Activated CD8-positive, alpha-beta memory T cell treated with anti-CD3 and anti-CD28 coated beads, Interleukin-2, amount 10 ng/mL, durations not matched to agents 7 days and 5 days (primary cell): ENCODE measurements around the gene SLC8B1. TPM values are rescaled to one million over a fixed set of nuclear protein-coding genes. Genes with fewer than 3 reads are reported as not detected.

Experiments used
- ATAC-seq: fragments of 150-1000 bp; cut with Tn5 transposase; one replicate; pipeline ENCODE4 v1.10.0; 2021; ENCODE audit warnings: moderate library complexity
- CTCF ChIA-PET: fragments of 350-600 bp; sonication (Branson Sonifier 250); formaldehyde crosslinking; loops from one replicate; lab custom pipeline; 2021; ENCODE audit warnings: antibody characterized with exemption; lab: Charles Lee
- DNase-seq: peaks from one replicate; pipeline ENCODE4 v3.0.0-alpha.2; 2020
- H3K27ac Mint-ChIP-seq: one replicate; pipeline ENCODE4 v1.8.0; 2021; ENCODE audit warnings: mild to moderate bottlenecking, mixed read lengths
- H3K27me3 Mint-ChIP-seq: one replicate; pipeline ENCODE4 v1.8.0; 2021; ENCODE audit warnings: mixed read lengths
- H3K36me3 Mint-ChIP-seq: one replicate; pipeline ENCODE4 v1.8.0; 2021; ENCODE audit warnings: mild to moderate bottlenecking, mixed read lengths
- H3K4me1 Mint-ChIP-seq: one replicate; pipeline ENCODE4 v1.8.0; 2021; ENCODE audit warnings: mixed read lengths
- H3K4me3 Mint-ChIP-seq: one replicate; pipeline ENCODE4 v1.8.0; 2021; ENCODE audit warnings: mild to moderate bottlenecking, moderate library complexity, mixed read lengths
- H3K9me3 Mint-ChIP-seq: one replicate; pipeline ENCODE4 v1.8.0; 2022; ENCODE audit warnings: low read depth, mixed read lengths
- total RNA-seq, 2 experiments: library from RNA; stranded (reverse); gene quantifications; one replicate each; pipeline ENCODE4 v1.2.3, GENCODE V29; 2021

The SLC8B1 gene
- total RNA-seq, 2 experiments from 2014 or later: 18.5 to 20.6 TPM

GRCh38 chr12:113292091-113292490 is 42.8 kb downstream of the SLC8B1 start:
- H3K4me1 Mint-ChIP-seq: no peaks in the 10 kb centered on the region
- CTCF ChIA-PET: interaction anchor here (1.0 kb wide), 1 partner anchor 13 kb away, joined by 3 read pairs; no protein-coding TSS in a partner anchor
- no peaks in the 10 kb centered on the region for H3K36me3 Mint-ChIP-seq
- DNase-seq (no peak), ATAC-seq (no peak)
- no peak overlapping the region for H3K4me3 Mint-ChIP-seq
- H3K9me3 Mint-ChIP-seq: no peaks in the 10 kb centered on the region
- H3K27ac Mint-ChIP-seq: no peak overlapping the region
- no peaks in the 10 kb centered on the region for H3K27me3 Mint-ChIP-seq

- Mint-ChIP-seq H3K4me3 (no peak overlapping the region), H3K27me3 (no peaks in the 10 kb centered on the region)
- ATAC-seq: no peak
These were observed 43.3 kb downstream of the SLC8B1 start for GRCh38 chr12:113291586-113291985.

GRCh38 chr12:113290506-113290905 is 44.4 kb downstream of the SLC8B1 start:
- no peaks in the 10 kb centered on the region for H3K36me3 Mint-ChIP-seq
- CTCF ChIA-PET: interaction anchor here (2.3 kb wide), 1 partner anchor 135 kb away, joined by 6 read pairs; no protein-coding TSS in a partner anchor

More at GRCh38 chr12:113291586-113291985, 43.3 kb downstream of the SLC8B1 start:
- Mint-ChIP-seq H3K9me3 (no peaks in the 10 kb centered on the region), H3K27ac (no peak overlapping the region), H3K4me1 (peaks cover 3% of the 10 kb centered on the region), H3K36me3 (no peaks in the 10 kb centered on the region)
- DNase-seq: no peak
- CTCF ChIA-PET: interaction anchor here (2.3 kb wide), 1 partner anchor 134 kb away, joined by 6 read pairs; no protein-coding TSS in a partner anchor

GRCh38 chr12:113289361-113289760 is 45.5 kb downstream of the SLC8B1 start:
- no peaks in the 10 kb centered on the region for H3K9me3 Mint-ChIP-seq
- peaks cover 3% of the 10 kb centered on the region for H3K4me1 Mint-ChIP-seq
- H3K36me3 Mint-ChIP-seq: peaks cover 2% of the 10 kb centered on the region
- CTCF ChIA-PET: interaction anchor here (1.4 to 2.3 kb wide), 2 partner anchors 12 to 136 kb away, joined by 3 to 6 read pairs; no protein-coding TSS in a partner anchor
- no peaks in the 10 kb centered on the region for H3K27me3 Mint-ChIP-seq
- H3K27ac Mint-ChIP-seq: no peak overlapping the region
- no peak overlapping the region for H3K4me3 Mint-ChIP-seq
- ATAC-seq (no peak), DNase-seq (no peak)

More at GRCh38 chr12:113290506-113290905, 44.4 kb downstream of the SLC8B1 start:
- Mint-ChIP-seq H3K4me3 (no peak overlapping the region), H3K9me3 (no peaks in the 10 kb centered on the region), H3K27me3 (no peaks in the 10 kb centered on the region), H3K4me1 (peaks cover 3% of the 10 kb centered on the region), H3K27ac (no peak overlapping the region)
- ATAC-seq (no peak), DNase-seq (no peak)

DNA sequence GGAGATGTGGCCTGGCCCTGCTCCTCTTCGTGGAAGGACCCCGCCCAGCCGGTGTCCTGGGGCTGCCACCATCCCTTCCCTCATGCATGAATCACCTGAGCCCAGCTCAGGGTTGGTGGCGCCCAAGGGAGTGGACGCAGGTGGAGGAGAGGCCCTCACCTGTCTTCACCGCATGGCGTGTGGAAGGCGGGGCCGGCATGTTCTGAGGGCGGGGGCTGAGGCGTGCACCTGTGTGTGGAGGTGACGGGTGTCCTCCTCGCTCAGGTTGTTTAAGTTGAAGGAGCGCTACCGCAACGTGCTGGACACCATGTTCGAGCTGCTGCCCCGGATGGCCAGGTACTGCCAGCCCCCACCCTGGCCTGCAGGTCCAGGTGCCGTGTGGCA is 47.0 kb downstream of the SLC8B1 start:
- CTCF ChIA-PET: no interaction called here
- peaks cover 2% of the 10 kb centered on the region for H3K36me3 Mint-ChIP-seq
- ATAC-seq: no peak
- no peak for DNase-seq
- no peak overlapping the region for H3K27ac Mint-ChIP-seq
- no peaks in the 10 kb centered on the region for H3K27me3 Mint-ChIP-seq
- no peaks in the 10 kb centered on the region for H3K9me3 Mint-ChIP-seq
- peaks cover 3% of the 10 kb centered on the region for H3K4me1 Mint-ChIP-seq
- H3K4me3 Mint-ChIP-seq: no peak overlapping the region

DNA sequence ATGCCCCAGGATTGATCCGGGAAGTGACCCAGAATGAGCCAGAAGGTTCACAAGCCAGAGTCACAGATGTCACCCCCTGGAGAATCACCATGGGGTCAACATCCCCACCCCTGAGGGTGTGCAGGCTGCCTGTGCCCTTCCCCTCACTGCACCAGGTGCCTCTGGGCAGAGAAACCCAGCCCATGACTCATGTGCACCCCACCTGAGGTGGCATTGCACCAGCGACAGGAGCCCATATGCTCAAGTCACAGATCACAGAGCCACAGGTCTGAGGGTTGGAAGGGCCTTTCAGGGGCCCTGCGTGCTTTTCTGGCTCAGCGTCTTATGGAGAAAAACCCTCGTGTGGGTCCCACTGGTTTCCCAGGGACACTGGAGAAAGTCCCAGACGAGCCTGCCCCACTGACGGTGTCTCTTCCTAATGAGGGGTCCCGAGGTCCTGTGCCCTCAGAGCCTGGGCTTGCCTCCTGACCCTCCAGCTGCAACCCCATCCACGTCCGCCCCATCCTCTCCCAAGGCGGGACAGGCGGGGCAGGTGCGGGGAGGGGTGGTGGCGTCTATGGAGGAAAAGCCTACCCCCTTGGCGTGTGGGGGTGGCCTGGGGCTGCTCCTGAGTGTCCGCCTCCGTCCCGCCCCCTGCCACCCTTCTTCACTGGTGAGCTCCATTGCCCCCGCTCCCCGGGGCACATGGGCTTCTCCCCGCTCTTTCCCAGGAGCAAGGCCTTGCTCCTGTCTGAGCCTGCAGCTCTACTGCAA is 47.6 kb downstream of the SLC8B1 start:
- H3K4me3 Mint-ChIP-seq: no peak overlapping the region
- no peak overlapping the region for H3K27ac Mint-ChIP-seq
- CTCF ChIA-PET: no interaction called here
- no peak for DNase-seq
- no peaks in the 10 kb centered on the region for H3K27me3 Mint-ChIP-seq
- no peak for ATAC-seq
- H3K36me3 Mint-ChIP-seq: peaks cover 2% of the 10 kb centered on the region
- H3K9me3 Mint-ChIP-seq: no peaks in the 10 kb centered on the region
- H3K4me1 Mint-ChIP-seq: peaks cover 3% of the 10 kb centered on the region

GRCh38 chr12:113286712-113287111 is 48.2 kb downstream of the SLC8B1 start:
- peaks cover 2% of the 10 kb centered on the region for H3K36me3 Mint-ChIP-seq
- no peak overlapping the region for H3K27ac Mint-ChIP-seq
- ATAC-seq: no peak
- peaks cover 3% of the 10 kb centered on the region for H3K4me1 Mint-ChIP-seq
- CTCF ChIA-PET: no interaction called here
- H3K27me3 Mint-ChIP-seq: no peaks in the 10 kb centered on the region
- no peaks in the 10 kb centered on the region for H3K9me3 Mint-ChIP-seq
- DNase-seq: no peak
- no peak overlapping the region for H3K4me3 Mint-ChIP-seq

DNA sequence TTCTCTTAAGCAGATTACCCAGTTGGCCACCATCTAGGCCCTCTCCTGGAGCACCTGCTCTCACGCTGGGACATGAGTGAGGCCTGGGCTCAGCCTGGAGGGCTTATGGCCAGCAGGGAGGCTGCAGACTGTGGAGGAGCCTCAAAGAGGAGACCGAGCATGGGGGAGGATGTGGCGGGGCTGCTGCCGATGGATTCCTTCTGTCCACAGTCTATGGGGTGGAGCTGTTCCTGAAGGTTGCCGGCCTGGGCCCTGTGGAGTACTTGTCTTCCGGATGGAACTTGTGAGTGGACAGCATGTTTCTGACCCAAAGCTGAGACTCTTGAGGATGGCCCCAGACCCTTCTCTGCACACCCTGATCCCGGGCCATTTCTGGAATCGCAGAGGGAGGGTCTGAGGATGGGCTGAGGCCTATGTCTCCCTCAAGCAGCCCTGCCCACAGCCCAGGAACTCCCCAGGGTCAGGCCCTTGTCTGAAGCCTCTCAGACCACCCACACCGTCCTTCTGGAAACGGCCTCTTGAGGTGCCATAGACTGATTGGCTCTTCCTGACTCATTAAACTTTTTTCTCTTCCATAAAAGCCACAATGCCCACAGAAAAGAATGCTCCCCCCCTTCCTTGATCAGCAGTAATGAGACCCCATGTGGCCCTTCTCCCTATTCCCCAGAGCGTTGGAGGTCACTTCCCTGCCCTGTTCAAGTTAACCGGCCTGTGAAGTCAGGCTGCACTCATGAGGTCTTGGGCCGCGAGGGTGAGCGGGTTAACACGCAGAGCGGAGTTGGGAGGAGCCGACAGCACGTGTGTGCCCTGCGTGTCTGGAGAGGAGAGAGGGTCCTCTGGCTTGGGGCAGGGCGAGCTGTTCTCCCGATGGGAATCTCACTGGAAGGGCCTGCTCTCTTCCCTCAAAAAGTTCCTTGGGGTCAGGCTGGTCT is 49.0 kb downstream of the SLC8B1 start:
- CTCF ChIA-PET: no interaction called here
- H3K9me3 Mint-ChIP-seq: no peaks in the 10 kb centered on the region
- H3K27me3 Mint-ChIP-seq: no peaks in the 10 kb centered on the region
- H3K27ac Mint-ChIP-seq: no peak overlapping the region
- peaks cover 3% of the 10 kb centered on the region for H3K4me1 Mint-ChIP-seq
- H3K4me3 Mint-ChIP-seq: no peak overlapping the region
- ATAC-seq (no peak), DNase-seq (no peak)
- H3K36me3 Mint-ChIP-seq: peaks cover 2% of the 10 kb centered on the region

DNA sequence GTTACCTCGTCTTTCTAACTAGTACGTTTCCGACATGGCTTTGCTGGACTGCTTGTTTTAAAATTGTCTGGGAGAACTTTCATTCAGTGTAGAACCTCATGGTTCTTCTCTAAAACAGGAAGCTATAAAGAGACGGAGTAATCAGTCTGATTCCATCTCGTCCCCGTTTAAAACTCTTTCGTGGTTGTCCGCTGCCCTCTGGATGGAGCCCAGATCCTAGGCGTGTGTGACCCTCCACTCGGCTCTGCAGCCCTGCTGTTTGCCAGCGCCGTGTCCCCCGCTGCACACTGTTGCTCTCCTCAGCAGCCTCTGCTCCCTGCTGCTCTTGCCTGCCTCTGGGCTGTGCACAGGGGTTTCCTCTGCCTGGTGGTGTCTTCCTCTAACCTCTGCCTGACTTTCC is 50.2 kb downstream of the SLC8B1 start:
- H3K27me3 Mint-ChIP-seq: no peaks in the 10 kb centered on the region
- CTCF ChIA-PET: no interaction called here
- no peak for DNase-seq

DNA sequence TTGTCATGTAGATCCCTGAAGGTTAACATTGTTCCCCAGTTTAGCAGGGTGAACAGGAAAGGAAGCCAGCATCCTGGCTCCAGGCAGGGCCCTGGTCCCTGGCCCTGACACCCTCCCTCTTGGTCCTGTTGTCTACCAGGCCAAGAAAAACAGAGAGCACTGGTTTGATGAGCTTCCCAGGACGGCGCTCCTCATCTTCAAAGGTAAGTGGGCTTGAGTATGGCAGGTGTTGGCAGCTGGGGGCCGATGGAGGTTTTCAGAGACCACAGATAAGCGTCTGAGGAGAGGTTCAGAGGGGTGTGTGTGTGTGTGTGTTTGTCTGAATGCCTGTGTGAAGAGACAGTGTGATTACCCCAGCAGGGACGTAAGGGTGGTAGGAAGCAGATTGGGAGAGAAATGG is 56.3 kb downstream of the SLC8B1 start:
- no peaks in the 10 kb centered on the region for H3K36me3 Mint-ChIP-seq
- no peak overlapping the region for H3K4me3 Mint-ChIP-seq
- no peaks in the 10 kb centered on the region for H3K27me3 Mint-ChIP-seq
- no peaks in the 10 kb centered on the region for H3K9me3 Mint-ChIP-seq
- CTCF ChIA-PET: no interaction called here
- H3K27ac Mint-ChIP-seq: no peak overlapping the region
- no peak for ATAC-seq
- H3K4me1 Mint-ChIP-seq: peaks cover 3% of the 10 kb centered on the region
- no peak for DNase-seq

More for the DNA sequence above, 50.2 kb downstream of the SLC8B1 start:
- peaks cover 6% of the 10 kb centered on the region for H3K4me1 Mint-ChIP-seq
- no peak overlapping the region for H3K27ac Mint-ChIP-seq
- H3K36me3 Mint-ChIP-seq: peaks cover 2% of the 10 kb centered on the region
- no peak overlapping the region for H3K4me3 Mint-ChIP-seq
- no peaks in the 10 kb centered on the region for H3K9me3 Mint-ChIP-seq
- no peak for ATAC-seq

DNA sequence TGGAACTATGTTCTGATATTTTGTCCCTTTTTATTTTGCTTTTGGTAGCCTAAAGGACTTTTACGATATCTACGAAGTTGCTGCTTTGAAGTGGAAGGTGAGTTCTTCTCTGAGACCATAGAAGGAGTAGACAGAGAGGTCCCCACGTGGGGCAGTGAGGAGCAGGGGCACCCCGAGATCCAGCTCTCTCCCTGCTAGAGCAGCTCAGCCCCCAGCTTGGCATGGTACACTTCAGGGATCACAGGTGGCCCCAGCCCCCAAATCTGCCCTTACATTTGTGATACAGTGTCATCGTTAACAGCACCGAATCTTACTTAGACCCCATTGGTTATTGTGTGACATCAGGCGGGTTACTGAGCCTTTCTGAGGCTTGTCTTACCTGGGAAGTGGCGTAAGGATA is 56.8 kb downstream of the SLC8B1 start:
- H3K4me3 Mint-ChIP-seq: no peak overlapping the region
- DNase-seq: no peak
- H3K27me3 Mint-ChIP-seq: no peaks in the 10 kb centered on the region
- no peaks in the 10 kb centered on the region for H3K36me3 Mint-ChIP-seq
- H3K9me3 Mint-ChIP-seq: no peaks in the 10 kb centered on the region
- H3K27ac Mint-ChIP-seq: no peak overlapping the region
- ATAC-seq: no peak
- CTCF ChIA-PET: no interaction called here
- peaks cover 3% of the 10 kb centered on the region for H3K4me1 Mint-ChIP-seq

DNA sequence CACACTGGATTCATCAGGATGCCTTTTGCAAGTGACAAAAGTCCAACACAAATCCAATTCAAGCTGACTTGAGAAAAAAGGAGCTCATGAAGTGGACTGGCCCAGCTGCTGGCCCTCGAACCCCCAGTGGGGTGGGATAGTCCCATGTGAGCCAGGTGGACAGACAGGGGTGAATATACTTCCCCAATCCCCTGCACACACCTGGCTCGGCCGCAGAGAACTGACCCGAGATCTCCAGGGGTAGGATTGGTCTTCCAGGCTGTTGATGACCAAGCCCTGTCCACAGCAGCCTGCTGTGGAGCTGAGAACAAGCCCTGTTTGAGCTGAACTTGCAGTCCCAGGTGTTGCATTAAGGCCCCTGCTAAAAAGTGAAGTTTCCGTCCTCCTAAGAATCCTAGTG is 57.4 kb downstream of the SLC8B1 start:
- no peaks in the 10 kb centered on the region for H3K36me3 Mint-ChIP-seq
- H3K27me3 Mint-ChIP-seq: no peaks in the 10 kb centered on the region
- H3K4me1 Mint-ChIP-seq: peaks cover 3% of the 10 kb centered on the region
- H3K9me3 Mint-ChIP-seq: no peaks in the 10 kb centered on the region
- H3K27ac Mint-ChIP-seq: no peak overlapping the region
- H3K4me3 Mint-ChIP-seq: no peak overlapping the region
- CTCF ChIA-PET: no interaction called here
- DNase-seq (no peak), ATAC-seq (no peak)

- CTCF ChIA-PET: no interaction called here
- ATAC-seq (no peak), DNase-seq (no peak)
- Mint-ChIP-seq H3K9me3 (no peaks in the 10 kb centered on the region), H3K36me3 (peaks cover 1% of the 10 kb centered on the region), H3K4me1 (peaks cover 3% of the 10 kb centered on the region), H3K27ac (no peak overlapping the region), H3K27me3 (no peaks in the 10 kb centered on the region), H3K4me3 (no peak overlapping the region)
These were observed 57.9 kb downstream of the SLC8B1 start for GRCh38 chr12:113276946-113277500.
